Lung (tissue), 12 donors: ENCODE results near the gene THADA. TPM values are rescaled to one million over a fixed set of nuclear protein-coding genes. Genes with fewer than 3 reads are reported as not detected.

Source experiments
- ATAC-seq: fragments of 200-7000 bp; cut with Tn5 transposase; one replicate; pipeline ENCODE4 v1.9.1; 2020; ENCODE audit warnings: moderate number of reproducible peaks; ENCODE audit not compliant: insufficient read depth, low FRiP score
- DNase-seq, 3 donors: peaks; one replicate each; pipeline ENCODE4 v3.0.0-alpha.2; 2013 to 2017
- H3K27ac ChIP-seq, 2 donors: one replicate each; pipeline ENCODE4 v1.5.1; 2013; ENCODE audit warnings: mild to moderate bottlenecking in 2 of 2, moderate library complexity in 2 of 2, control low read depth in 1 of 2, inconsistent platforms in 1 of 2, low read depth in 1 of 2, low read length in 1 of 2
- H3K27me3 ChIP-seq, 3 donors: one replicate each; pipeline ENCODE4 v1.5.1; 2013; ENCODE audit warnings: low read length in 2 of 3; ENCODE audit not compliant: control insufficient read depth in 3 of 3, insufficient read depth in 3 of 3
- H3K36me3 ChIP-seq, 4 donors: one replicate each; pipeline ENCODE4 v1.5.1; 2013; ENCODE audit warnings: low read length in 4 of 4, mild to moderate bottlenecking in 1 of 4, moderate library complexity in 1 of 4; ENCODE audit not compliant: control insufficient read depth in 4 of 4, insufficient read depth in 4 of 4
- H3K4me1 ChIP-seq, 5 donors: one replicate each; pipeline ENCODE4 v1.5.1; 2013; ENCODE audit warnings: low read length in 5 of 5, mild to moderate bottlenecking in 2 of 5, moderate library complexity in 1 of 5; ENCODE audit not compliant: control insufficient read depth in 5 of 5, insufficient read depth in 5 of 5
- H3K4me3 ChIP-seq: one replicate; pipeline ENCODE4 v1.5.1; 2013; ENCODE audit warnings: mild to moderate bottlenecking, control low read depth, moderate library complexity
- H3K9ac ChIP-seq, 2 donors: one replicate each; pipeline ENCODE4 v1.5.1; 2013; ENCODE audit warnings: low read length in 2 of 2, control low read depth in 1 of 2; ENCODE audit not compliant: insufficient read depth in 1 of 2
- H3K9me3 ChIP-seq, 4 donors: one replicate each; pipeline ENCODE4 v1.5.1; 2013; ENCODE audit warnings: low read length in 3 of 4, mild to moderate bottlenecking in 1 of 4, moderate library complexity in 1 of 4; ENCODE audit not compliant: control insufficient read depth in 4 of 4, insufficient read depth in 3 of 4
- CTCF ChIP-seq: IDR thresholded peaks from 2 replicates; pipeline ENCODE4 v1.5.1; 2012; ENCODE audit warnings: mild to moderate bottlenecking; ENCODE audit errors: control extremely low read depth, extremely low read depth
- WGBS, 2 donors: extraction: QIAGEN DNeasy Blood & Tissue Kit; methylation state at CpG; one replicate each; pipeline ENCODE4 v1.1.7; 2013; 5-methylcytosine and 5-hydroxymethylcytosine counted together
- polyA plus RNA-seq, 2 donors: library from polyadenylated mRNA; stranded (reverse); fragments of 200-250 nt; gene quantifications; one replicate each; pipeline ENCODE4 v1.2.1, GENCODE V29; 2013
- total RNA-seq, 2 donors: library from RNA; depleted of rRNA in 1 of 2; stranded (reverse); fragments of >200 nt in 1 of 2; gene quantifications; one replicate each; pipeline ENCODE4 v1.2.1, GENCODE V29; 2014 to 2021
- donor health status: control.
- donor health status: control.
- donor health status: Bipolar disorder and iron deficiency.
- donor health status: healthy.
- donor health status: DM: yes; HTN: yes; CAD: no.

The THADA gene
- total and polyA plus RNA-seq, 4 donors: 11.3 to 72.5 (median 25.2) TPM

- 55 to 63% methylated on average over 8 of the region's 8 CpGs for WGBS, 2 donors
- no peaks in the 10 kb centered on the region for H3K9me3 ChIP-seq
- peaks cover 0 to 2% (median 0%) of the 10 kb centered on the region in 5 donors for H3K4me1 ChIP-seq
- H3K27me3 ChIP-seq: no peaks in the 10 kb centered on the region
- H3K9ac ChIP-seq: no peak overlapping the region
- peaks cover 20 to 29% (median 24%) of the 10 kb centered on the region in 4 donors for H3K36me3 ChIP-seq
- peak; percentile 27 for TF ChIP-seq CTCF
- ATAC-seq: no peak
- peak overlapping the region in 1 of 2 donors; percentile 17 for H3K27ac ChIP-seq
- peak; percentile 37 to 80 (median 67) for DNase-seq
- H3K4me3 ChIP-seq: no peak overlapping the region
Measured at GRCh38 chr2:43576981-43577892, 18.6 kb downstream of the THADA start.

DNA sequence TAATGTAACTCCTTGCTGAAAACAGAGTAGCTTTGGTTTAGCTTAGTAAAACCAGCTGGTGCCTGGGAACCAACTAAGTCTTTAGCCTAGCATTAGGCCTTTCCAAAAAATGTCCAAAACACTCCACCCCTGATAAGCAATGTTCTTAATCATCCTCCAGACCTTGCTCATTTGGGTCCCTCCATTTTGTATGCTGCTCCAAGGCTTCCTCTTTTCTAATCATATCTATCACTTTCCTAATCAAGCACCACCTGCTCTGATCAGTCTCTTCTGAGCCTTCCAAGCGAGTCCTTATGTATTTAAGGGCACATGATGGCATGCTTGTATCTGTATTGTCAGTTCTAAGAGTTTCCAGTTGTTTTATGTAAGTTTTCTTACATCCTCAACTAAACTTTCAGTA lies 23.6 kb downstream of the THADA start:
- no peak overlapping the region for H3K4me3 ChIP-seq
- no peak for ATAC-seq
- no peak overlapping the region for H3K9ac ChIP-seq
- WGBS, 2 donors: 43 to 97% methylated on average over 1 of the region's 1 CpG
- H3K9me3 ChIP-seq: no peaks in the 10 kb centered on the region
- no peaks in the 10 kb centered on the region for H3K27me3 ChIP-seq
- H3K4me1 ChIP-seq: peaks cover 0 to 2% (median 0%) of the 10 kb centered on the region in 5 donors
- no peak overlapping the region for H3K27ac ChIP-seq
- DNase-seq: no peak
- peaks cover 24 to 39% (median 26%) of the 10 kb centered on the region in 4 donors for H3K36me3 ChIP-seq
- no peak for TF ChIP-seq CTCF

GRCh38 chr2:43569921-43570320 lies 25.9 kb downstream of the THADA start:
- Histone ChIP-seq H3K9ac (no peak overlapping the region), H3K9me3 (no peaks in the 10 kb centered on the region), H3K4me3 (no peak overlapping the region), H3K36me3 (peaks cover 18 to 38% (median 24%) of the 10 kb centered on the region in 4 donors), H3K27ac (no peak overlapping the region), H3K27me3 (no peaks in the 10 kb centered on the region), H3K4me1 (no peaks in the 10 kb centered on the region)
- WGBS, 2 donors: 86 to 90% methylated on average over 3 of the region's 3 CpGs
- no peak for DNase-seq
- no peak for TF ChIP-seq CTCF
- ATAC-seq: no peak
